ENCODE results near the gene NAT9.

The NAT9 gene

DNA sequence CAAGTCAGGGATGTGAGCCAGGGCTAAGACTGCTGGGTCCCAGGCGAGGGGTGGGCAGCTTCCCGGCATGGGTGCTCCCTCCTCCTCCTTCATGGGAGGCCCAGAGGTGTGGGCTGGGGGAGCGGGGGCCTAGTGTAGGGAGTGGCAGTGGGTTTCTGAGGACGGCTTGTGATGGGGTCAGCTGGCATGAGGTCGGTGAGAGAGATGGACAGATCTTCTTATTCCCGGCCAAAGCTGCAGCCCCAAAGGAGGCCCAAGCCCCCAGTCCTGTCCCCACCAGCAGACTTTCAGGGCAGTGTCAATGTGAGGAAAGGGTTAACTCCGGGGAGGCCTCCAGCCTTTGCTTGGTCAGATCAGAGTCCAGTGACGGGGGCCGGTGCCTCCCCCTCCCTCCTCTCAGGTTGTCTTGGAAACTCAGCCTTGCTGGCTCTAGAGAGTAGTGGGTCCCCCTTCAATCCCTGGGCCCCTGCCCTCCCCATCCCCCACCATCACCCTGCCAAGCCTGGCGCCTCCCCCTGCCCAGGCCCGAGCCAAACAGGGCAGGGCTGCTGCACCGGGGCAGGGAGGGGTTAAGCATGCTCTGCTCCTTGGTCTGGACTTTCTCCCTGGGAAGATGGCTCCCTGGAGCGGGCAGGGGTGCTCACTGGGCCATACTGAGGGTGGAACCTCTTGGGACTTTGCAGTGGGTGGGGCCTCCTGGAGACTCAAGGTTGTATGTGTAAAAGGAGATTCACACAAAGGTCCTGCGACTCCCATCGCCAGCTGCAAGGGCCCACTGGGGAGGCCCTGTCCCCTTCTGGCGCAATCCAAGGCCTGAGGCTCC lies 12.4 kb downstream of the NAT9 start:
- no peak for DNase-seq (ENCODE audit: extremely low read depth in 1 of 2, low read depth in 1 of 2)

DNA sequence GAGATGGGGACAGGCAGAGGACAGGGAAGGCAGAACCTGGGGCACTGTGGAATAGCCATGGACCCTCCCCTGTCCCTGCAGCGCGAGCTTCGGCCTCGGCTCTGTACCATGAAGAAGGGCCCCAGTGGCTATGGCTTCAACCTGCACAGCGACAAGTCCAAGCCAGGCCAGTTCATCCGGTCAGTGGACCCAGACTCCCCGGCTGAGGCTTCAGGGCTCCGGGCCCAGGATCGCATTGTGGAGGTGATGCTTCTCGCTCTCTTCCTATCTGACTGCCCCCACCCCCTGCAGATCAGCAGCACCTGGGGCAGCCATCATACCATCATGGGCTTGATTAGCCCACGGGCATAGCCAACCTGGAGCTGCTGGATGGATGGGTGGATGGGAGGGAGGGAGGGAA lies 14.2 kb downstream of the NAT9 start:
- no peak for DNase-seq (ENCODE audit: extremely low read depth in 1 of 2, low read depth in 1 of 2)

DNA sequence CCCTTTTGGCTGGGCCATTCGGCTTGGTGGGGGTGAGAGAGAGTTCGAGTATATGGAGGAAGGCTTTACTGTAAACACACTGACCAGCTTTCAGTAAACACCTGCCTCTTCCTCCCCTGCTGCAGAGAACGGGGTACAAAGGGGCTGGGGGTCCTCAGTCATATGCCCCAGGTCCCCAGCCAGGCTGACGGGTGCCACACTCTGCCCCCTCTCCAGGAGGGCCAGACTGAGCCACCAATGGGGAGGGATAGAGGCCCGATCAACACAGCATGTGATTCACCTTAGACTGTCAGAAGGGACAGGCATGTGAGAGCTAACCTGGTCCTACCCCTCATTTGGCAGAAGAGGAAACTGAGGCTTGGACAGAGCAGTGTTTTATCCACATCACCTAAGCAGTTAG lies 14.7 kb downstream of the NAT9 start:
- DNase-seq (ENCODE audit: extremely low read depth in 1 of 2, low read depth in 1 of 2) = no peak

DNA sequence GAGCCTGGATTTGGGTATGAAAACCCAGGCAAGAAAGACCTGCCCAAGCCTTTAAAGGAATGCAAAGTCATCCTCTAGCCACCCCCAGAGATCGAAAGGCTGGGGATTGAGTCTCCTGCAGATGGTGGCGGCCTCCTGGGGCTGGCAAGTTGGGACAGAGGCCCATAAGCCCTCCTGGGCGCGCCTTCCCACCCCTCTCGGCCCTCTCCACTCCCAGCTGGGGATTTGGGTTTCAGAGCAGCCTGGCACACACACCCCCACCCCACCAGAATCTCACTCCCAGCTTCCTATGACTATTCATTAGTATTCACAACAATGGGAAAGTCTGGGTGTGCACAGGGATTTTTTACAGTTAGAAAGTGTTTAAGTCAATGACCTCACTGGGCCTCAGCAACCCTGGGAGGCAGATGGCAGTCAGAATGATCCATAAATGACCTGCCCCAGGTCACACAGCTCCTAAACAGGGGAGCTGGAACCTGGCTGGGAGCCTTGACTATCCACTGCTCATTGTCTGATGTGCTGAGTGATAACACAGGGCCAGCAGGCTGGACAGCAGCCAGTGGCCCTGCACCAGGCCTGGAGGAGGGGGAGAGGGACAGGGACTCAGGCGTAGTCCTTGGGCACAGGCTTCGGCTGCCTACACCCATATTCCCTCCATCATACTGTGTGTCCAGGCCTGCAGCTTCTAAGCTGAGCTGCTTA lies 15.6 kb downstream of the NAT9 start:
- DNase-seq (ENCODE audit: extremely low read depth in 1 of 2, low read depth in 1 of 2) = no peak

DNA sequence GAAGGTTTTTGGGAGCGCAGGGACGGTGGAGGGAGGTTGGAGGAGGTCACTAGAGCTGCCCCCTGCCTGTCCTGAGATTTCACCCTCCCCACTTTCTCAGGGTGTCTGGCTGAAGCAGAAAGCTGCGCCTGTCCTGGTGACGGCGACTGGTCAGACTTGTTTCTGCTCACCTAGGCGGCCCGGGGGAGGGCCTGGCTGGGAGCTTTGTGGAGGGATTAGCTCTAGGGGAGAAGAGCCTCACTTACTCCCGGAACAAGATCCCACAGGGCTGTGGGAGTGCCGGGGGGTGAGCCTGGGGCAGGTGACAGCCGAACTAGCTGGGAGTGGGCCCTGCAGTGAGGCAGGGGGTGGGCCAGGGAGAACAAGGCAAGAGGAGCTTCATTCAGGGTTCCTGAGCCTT lies 16.2 kb downstream of the NAT9 start:
- DNase-seq (ENCODE audit: extremely low read depth in 1 of 2, low read depth in 1 of 2) = no peak

DNA sequence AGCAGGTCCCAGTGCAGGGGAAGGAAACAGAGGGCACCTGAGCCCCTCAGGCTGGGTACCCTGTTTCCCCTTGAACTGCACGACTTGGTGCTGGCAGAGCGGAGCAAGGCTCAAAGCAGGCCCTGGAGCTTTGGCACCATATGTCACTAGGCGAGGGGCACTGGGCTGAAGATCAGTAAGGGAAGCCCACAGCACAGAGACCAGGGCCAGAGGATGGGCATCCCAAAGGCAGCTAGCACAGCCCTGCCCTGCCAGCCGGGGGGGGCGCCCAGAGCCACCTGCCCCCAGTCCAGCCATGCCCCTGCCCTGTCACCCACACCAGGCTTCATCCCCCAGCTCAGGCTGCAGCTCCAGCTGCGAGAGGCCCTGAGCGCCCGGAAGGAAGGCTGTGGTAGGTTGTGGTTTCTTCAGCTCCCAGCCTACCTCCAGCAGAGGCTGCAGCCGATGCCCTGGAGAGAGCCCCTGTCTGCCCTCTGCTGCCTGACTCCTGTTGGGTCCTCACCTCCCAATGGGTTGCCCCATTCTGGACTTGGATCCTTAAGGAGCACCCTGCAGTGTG lies 16.8 kb downstream of the NAT9 start:
- no peak for DNase-seq (ENCODE audit: extremely low read depth in 1 of 2, low read depth in 1 of 2)

DNA sequence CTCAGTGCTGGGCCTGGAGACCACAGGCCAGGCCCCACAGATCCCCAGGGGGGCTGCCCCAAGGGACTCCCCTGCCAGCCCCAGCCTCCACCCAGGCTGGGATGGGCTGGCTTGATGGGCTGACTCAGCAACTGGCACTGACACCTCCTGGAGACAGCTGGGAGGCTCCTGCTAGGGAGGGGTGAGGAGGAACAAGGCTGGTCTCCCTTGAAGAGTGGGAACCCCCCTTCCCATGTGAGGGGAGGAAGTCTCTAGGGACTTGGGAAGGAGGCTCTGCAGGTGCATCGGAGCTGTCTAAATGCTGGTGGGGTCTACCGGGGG lies 17.3 kb downstream of the NAT9 start:
- DNase-seq (ENCODE audit: extremely low read depth in 1 of 2, low read depth in 1 of 2) = no peak

DNA sequence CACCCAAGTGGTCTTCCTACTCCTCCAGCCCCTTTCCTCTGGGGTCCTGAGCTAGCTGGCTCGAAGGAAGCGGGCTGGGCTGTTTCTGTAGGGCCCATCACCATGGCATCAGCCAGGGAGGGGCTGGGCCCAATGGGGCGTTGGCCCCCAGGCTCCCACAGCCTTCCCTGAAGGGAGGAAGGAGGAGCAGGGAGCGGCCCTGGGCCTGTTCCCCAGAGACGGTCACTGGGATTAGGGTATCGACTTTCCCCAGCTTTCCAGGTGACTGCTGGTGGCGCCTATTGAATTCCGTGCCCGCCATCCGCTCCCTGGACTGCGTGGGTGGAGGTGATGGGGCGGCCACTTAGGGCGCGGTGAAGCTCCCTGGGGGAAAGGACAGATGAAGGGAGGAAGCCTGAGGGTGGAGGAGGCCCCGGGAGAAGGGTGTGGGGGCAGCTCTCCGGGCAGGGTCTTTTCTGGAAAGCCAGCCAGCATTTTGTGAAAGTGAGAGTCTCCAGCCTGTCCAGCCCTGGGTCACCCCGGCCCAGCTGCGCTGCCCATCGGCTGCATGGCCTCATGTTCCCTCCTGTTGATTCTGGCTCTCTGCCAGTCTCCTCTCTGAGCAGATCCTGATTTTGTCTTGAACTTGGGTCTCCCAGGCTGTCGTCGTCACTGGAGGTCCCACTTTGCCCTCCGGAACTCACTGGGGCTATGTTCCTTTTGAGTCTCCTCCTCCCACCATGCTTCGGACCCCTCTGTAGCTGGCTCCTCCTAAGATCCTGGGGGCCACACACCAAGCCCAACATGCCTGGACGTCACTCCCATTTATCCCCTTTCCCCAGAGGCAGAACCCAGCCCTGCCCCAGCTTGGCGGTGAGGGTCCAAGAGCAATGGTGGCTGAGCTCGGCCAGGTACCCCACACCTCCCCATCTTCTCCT lies 18.0 kb downstream of the NAT9 start:
- no peak for DNase-seq (ENCODE audit: extremely low read depth in 1 of 2, low read depth in 1 of 2)

DNA sequence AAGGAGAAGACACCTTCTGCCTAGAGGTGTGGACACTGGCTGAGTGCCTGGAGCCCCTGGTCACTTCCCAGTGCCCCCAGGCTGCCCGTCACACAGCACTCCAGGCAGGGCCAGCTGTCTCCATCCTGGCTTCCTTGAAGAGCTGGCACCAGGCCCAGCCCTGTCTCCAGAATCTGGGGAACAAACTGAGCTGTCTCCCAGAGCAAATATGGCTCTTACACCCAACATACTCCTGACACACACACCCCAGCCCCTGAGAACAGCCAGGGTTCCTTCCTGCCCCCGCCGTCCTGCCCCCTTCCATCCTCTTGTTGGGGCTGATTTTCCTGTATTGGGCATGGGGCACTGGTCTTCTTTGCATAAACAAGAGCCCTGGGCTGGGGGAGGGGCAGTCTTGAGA lies 18.6 kb downstream of the NAT9 start:
- DNase-seq (ENCODE audit: extremely low read depth in 1 of 2, low read depth in 1 of 2) = no peak

DNA sequence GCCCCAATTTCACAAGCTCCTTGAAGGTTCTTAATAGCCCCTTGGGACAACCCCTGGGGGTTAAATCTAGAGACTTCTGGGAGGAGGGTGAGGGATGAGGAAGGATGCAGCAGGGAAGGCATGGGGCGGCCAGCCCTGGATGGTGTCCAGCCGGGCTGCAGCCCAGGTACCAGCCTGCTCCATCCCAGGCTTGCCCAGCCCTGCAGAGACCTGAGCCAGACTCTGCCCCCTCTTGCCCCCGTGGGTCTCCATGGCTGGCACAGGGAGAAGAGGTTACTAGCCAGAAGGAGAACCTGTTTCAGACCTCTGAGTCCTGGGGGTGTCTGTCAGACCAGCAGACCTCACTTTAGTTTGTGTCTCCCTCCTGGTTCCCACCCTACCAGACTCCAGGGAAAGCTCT lies 19.3 kb downstream of the NAT9 start:
- DNase-seq (ENCODE audit: extremely low read depth in 1 of 2, low read depth in 1 of 2) = no peak

DNA sequence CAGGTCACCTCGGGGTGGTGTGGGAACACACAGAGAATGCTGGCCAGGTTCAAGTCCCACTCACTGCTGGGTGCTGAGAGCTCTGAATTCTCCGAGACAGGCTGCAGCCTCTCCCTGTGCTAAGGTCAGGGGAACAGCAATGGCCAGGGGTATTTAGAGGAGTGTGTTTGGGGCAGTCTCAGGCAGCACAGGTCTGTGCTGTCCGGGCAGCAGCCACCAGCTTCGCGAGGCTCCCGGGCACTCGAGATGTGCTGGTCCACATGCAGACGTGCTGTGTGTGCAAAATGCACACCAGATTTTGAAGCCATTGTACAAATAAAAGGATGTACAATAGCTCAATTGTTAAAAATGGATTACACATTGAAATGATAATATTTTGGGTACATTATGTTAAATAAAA lies 20.6 kb downstream of the NAT9 start:
- no peak for DNase-seq (ENCODE audit: extremely low read depth in 1 of 2, low read depth in 1 of 2)

DNA sequence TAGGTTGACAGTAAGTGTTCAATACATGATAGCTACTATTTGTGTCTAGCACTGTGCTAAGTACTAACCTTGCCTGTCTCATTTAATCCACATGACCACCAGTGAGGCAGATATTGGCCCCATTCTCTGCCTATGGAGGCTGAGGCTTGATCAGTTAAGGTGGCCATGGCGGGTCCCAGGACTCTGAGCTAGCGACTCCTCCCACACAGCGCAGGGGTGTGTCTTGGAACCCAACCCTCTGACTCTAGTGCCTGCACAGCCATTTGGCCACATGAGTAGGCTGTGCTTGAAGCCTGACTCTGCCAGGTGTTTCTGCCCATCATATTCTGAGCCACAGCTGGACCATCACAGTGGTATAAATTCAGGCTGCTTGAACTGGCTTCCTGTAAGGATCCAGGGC lies 21.3 kb downstream of the NAT9 start:
- DNase-seq (ENCODE audit: extremely low read depth in 1 of 2, low read depth in 1 of 2) = no peak

DNA sequence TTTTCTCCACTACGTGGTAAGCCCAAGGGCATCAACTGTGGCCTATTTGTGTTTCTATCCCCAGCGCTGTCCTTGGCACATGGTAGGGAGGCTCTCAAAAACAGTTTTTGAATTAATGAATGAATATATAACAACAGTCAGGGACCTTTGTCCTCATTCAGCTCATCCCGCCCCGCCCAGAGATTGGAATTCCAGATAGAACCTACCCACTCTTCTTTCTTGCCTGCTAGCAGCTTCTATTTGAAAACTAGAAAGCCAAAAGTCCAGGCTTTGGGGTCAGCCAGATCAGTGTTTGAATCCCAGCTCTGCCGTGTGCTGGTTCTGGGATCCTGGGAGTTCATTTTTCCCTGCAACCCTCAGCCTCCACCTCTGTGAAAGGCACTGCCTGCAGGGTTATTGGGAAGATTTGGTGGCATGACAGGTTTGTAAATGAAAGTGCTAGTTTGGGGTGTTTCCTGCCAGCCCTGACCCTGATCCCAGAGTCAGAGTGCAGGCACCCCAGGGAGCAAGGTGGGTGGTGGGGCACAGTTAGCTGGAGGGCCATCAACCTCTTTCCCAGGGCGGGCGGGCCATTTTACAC lies 23.2 kb downstream of the NAT9 start:
- DNase-seq (ENCODE audit: extremely low read depth in 1 of 2, low read depth in 1 of 2) = no peak

DNA sequence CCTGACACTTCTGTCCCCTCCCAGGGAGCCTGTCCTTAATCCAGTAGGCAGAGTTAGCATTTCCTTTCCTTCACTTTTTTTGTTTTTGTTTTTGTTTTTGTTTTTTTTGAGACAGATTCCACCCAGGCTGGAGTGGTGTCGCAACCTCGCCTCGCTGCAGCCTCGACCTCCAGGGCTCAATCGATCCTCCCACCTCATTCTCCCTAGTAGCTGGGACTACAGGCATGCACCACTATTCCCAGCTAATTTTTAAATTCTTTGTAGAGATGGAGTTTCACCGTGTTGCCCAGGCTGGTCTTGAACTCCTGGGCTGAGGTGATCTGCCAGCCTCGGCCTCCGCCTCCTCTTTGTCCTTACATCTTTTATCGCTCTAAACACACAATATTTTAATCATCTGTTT lies 23.7 kb downstream of the NAT9 start:
- DNase-seq (ENCODE audit: extremely low read depth in 1 of 2, low read depth in 1 of 2) = no peak

DNA sequence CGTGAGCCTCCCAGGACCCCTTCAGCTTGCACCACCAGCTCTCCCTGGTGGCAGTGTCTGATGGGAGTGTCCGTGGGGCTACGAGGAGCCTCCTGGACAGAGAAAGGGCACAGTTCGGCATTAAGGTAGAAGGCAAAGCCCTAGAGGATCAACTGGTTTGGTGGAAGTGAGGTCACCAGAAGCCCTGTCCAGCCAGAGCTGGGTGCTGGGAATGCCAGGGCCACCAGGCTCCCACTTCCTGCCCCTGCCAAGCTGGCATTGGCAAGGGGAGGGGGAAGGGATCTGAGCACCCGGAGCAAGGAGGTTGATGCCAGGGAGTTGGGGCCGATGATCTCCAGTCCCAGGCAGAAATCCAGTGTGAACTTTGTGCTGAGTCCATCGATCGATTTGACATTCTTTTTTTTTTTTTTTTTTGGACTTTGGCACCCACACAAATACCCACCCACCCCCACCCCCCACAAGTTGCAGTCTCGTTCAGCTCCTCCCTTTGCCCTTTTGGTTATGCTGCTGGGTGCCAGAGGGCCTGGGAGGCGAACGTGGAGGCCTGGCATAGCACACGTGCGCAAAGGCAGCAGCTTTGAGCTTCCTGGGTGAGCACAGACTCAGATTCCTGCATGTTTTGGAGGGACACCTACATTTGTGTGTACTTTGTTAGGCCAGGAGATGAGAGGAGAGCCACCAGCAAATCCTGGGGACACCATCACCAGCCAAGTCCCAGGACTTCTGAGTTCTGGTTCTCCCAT lies 25.6 kb downstream of the NAT9 start:
- DNase-seq (ENCODE audit: extremely low read depth in 1 of 2, low read depth in 1 of 2) = no peak

DNA sequence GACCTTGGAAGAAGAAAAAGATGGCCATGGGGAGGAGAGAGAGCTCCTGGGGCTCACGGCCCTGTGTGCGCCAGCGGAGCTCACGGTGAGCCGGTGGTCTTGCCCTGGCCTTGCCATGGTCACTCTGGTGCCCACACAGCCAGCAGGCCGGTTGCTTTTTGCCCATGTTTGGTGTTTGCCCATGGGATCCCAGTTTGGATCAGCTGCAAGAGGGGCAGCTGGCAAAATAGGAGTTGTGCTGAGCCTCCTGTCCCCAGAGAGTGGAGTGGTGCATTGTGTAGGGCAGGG lies 26.2 kb downstream of the NAT9 start:
- DNase-seq (ENCODE audit: extremely low read depth in 1 of 2, low read depth in 1 of 2) = no peak

DNA sequence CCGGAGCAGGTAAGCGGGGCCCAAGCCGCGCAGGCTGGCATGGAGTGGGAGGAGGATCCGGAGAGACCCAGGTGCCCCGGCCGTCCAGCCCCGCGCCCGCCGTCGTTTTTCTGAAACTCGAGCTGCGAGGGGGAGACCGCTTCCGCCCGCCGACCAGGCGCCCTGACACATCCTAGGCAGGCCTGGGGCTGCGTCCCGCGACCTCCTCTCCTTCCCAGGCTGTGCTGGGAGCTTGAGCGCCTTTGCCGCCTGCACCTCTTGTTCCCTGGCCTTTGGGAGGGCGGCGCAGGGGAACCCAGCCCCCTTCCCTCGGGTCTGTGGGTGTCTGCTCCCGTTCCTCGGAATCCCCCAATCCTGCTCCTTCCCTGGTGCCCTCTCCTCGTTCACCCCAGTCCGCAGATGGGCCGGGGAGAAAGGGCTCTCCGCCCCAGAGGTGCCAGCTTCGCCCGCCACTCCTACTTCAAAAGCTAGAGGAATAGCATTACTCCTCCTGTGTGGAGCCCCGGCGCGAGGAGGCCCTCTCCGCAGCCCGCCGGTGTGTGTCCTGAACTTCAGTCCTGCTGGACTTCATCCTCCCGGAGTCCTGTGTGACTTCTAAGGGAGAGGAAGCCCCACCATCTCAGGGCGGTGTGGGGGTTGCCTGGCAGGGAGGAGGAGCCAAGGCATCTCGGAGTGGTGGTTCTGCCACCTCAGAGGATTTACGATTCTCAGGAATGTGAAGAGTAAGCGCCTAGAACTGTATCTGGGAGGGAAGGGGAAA lies 26.7 kb downstream of the NAT9 start:
- no peak for DNase-seq (ENCODE audit: extremely low read depth in 1 of 2, low read depth in 1 of 2)

DNA sequence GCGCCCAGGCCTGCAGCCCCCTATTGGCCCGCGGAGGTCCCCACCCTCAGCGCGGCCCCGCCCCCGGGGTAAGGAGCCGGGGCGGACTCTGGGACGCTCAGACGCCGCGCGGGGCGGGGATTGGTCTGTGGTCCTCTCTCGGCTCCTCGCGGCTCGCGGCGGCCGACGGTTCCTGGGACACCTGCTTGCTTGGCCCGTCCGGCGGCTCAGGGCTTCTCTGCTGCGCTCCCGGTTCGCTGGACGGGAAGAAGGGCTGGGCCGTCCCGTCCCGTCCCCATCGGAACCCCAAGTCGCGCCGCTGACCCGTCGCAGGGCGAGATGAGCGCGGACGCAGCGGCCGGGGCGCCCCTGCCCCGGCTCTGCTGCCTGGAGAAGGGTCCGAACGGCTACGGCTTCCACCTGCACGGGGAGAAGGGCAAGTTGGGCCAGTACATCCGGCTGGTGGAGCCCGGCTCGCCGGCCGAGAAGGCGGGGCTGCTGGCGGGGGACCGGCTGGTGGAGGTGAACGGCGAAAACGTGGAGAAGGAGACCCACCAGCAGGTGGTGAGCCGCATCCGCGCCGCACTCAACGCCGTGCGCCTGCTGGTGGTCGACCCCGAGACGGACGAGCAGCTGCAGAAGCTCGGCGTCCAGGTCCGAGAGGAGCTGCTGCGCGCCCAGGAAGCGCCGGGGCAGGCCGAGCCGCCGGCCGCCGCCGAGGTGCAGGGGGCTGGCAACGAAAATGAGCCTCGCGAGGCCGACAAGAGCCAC lies 27.4 kb downstream of the NAT9 start, which contains the start of gene NHERF1:
NHERF1 (plus strand) TSS at position 100 of the 750 bp plus-strand sequence; CDS start at position 319, 219 bp downstream.
- DNase-seq (ENCODE audit: extremely low read depth in 1 of 2, low read depth in 1 of 2) = peak; percentile 77 to 90

DNA sequence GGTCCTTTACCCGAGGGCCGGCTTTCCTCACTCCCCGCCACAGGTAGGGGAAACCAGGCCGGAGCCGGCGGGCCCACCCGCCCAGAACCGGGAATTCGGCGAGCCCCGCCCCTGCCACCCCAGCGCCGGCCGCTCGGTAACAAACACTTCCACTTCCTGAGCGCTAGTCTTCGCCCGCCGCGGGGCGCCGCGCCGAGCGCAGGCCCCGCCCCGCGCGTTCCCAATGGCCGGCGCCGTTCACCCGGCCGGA lies 27.9 kb downstream of the NAT9 start:
- no peak for DNase-seq (ENCODE audit: extremely low read depth in 1 of 2, low read depth in 1 of 2)

Data from activated CD8-positive, alpha-beta memory T cell treated with anti-CD3 and anti-CD28 coated beads for 1 hour (primary cell).